ENCODE data around the gene GPR37. TPM values are rescaled to one million over a fixed set of nuclear protein-coding genes. Genes with fewer than 3 reads are reported as not detected.

The GPR37 gene
- total RNA-seq, 1 experiment from 2014 or later = 1.9 TPM

DNA sequence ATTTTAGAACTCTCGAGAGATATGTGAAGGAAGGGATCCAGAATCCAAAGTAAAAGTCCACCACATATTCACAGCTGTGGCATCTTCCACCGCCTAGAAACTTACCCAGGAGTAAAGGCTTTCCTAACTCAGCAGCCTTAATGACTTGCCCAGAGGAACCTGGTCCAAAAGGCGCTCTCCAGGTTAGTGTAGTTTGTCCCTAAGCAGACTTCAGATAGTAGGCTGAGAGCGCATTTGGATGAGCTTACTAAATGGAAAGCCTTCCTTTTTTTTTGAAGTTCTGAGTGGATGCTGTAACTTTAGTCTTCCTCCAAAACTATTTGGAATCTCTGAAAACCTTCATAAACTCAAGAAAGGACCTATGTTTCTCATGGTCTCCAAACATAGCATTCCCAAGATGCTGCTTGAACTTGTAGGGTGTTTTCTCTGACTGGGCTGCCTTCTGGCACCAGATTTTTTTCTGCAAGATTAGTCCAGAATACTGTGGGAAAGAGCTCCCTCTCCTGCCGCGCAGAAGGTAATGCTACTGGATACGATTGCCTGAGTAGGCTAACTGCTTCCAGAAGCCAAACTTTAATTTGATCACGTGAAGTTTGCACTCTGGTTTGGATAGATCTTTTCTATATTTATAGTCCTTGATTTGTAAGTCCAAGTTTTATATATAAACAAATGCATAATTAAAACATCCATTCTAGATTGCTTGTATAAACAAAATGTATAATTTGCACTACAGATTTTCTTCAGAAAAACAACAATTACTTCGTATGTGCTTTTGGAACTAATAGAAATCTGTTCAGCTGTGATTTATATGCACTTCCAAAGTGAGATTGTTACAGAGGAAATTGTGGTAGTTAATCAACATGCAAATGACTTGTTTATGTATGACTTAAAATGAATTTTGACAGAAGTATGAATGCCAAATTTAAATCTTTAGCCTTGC is 19.6 kb upstream of the GPR37 start:
- Mint-ChIP-seq H3K4me1 (ENCODE audit: insufficient read depth, unreplicated experiment) (no peaks in the 10 kb centered on the region), H3K27me3 (ENCODE audit: insufficient read depth, unreplicated experiment) (no peaks in the 10 kb centered on the region), H3K9me3 (ENCODE audit: unreplicated experiment) (no peaks in the 10 kb centered on the region), H3K36me3 (ENCODE audit: insufficient read depth, unreplicated experiment) (no peaks in the 10 kb centered on the region), H3K27ac (ENCODE audit: low read depth, unreplicated experiment) (no peak overlapping the region), H3K4me3 (ENCODE audit: unreplicated experiment) (no peak overlapping the region)
- ChIA-PET CTCF (interaction anchor here (0.6 to 4.2 kb wide), 37 partner anchors 9 to 1216 kb away, joined by 3 to 48 read pairs (median 3); partner anchors contain the start of gene GPR37), POLR2A (interaction anchor here (1.2 to 1.5 kb wide), 2 partner anchors 20 to 614 kb away, joined by 4 to 7 read pairs; partner anchors contain the start of gene GPR37)
- DNase-seq (ENCODE audit: unreplicated experiment) = peak; percentile 64
- intact Hi-C loops (cut with micrococcal nuclease) = loop anchor here (1.0 to 2.0 kb wide), 5 partner anchors 20 to 986 kb away; partner anchors contain the start of gene GPR37
- peak; percentile 91 for TF ChIP-seq CTCF (IDR thresholded peaks at IDR 0.05; ENCODE audit: unreplicated experiment)
- no TSS peak for BruUV-seq (replicated peaks)

- BruUV-seq (replicated peaks) = no TSS peak
- intact Hi-C loops (cut with micrococcal nuclease) = no loop called here
These were observed 17.7 kb upstream of the GPR37 start for GRCh38 chr7:124783271-124783670.

DNA sequence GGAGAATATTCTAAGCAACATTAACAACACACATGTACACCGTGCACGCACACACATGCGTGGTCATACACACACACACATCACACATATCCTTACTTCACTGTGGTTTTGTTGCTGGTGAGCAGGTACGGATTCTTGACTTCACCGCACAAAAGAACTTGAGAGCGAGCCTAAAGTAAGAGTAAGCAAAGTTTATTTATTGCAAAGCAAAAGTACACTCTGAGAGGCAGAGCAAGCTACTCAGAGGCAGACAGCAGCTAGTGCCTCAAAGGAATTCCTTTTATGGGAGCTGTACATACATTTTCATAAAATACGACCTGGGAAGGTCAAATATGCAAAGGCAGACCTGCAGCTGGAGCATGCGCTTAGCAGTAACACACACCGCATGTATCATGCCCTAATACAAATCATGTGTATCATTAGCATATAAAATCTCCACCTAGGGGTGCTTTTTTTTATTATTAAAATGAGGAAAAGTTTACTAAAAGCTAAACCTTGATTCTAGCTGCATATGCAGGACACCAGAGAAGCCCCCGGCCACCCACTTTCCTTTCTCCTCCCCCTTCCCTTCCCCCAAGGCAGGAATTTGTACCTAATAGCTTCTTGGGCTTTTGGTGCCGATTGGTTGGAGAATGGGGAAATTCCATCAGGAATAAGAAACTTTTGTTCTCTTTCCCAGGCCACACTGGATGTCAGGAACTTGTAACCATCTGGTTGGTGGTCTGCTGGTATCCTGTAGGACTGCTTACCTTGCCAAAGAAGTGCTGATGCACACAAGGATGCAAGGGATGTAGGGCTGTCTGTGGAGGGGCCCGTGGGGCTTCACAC is 16.5 kb upstream of the GPR37 start:
- H3K27me3 Mint-ChIP-seq (ENCODE audit: insufficient read depth, unreplicated experiment) = no peaks in the 10 kb centered on the region
- no peak for DNase-seq (ENCODE audit: unreplicated experiment)
- H3K36me3 Mint-ChIP-seq (ENCODE audit: insufficient read depth, unreplicated experiment) = no peaks in the 10 kb centered on the region
- intact Hi-C loops (cut with micrococcal nuclease) = no loop called here
- H3K27ac Mint-ChIP-seq (ENCODE audit: low read depth, unreplicated experiment) = no peak overlapping the region
- H3K4me1 Mint-ChIP-seq (ENCODE audit: insufficient read depth, unreplicated experiment) = no peaks in the 10 kb centered on the region
- ChIA-PET POLR2A (no interaction called here), CTCF (interaction anchor here (0.6 to 4.1 kb wide), 7 partner anchors 9 to 627 kb away, joined by 3 to 18 read pairs (median 3); partner anchors contain the start of gene GPR37)
- no peak overlapping the region for H3K4me3 Mint-ChIP-seq (ENCODE audit: unreplicated experiment)
- no TSS peak for BruUV-seq (replicated peaks)
- TF ChIP-seq CTCF (IDR thresholded peaks at IDR 0.05; ENCODE audit: unreplicated experiment) = no peak
- no peaks in the 10 kb centered on the region for H3K9me3 Mint-ChIP-seq (ENCODE audit: unreplicated experiment)

More at GRCh38 chr7:124783271-124783670, 17.7 kb upstream of the GPR37 start:
- H3K27ac Mint-ChIP-seq (ENCODE audit: low read depth, unreplicated experiment) = no peak overlapping the region
- POLR2A ChIA-PET = no interaction called here
- no peak for TF ChIP-seq CTCF (IDR thresholded peaks at IDR 0.05; ENCODE audit: unreplicated experiment)
- DNase-seq (ENCODE audit: unreplicated experiment) = no peak
- no peaks in the 10 kb centered on the region for H3K27me3 Mint-ChIP-seq (ENCODE audit: insufficient read depth, unreplicated experiment)
- H3K4me3 Mint-ChIP-seq (ENCODE audit: unreplicated experiment) = no peak overlapping the region
- no peaks in the 10 kb centered on the region for H3K36me3 Mint-ChIP-seq (ENCODE audit: insufficient read depth, unreplicated experiment)
- CTCF ChIA-PET = interaction anchor here (0.5 to 4.1 kb wide), 4 partner anchors 18 to 627 kb away, joined by 3 to 37 read pairs (median 11); partner anchors contain the start of gene GPR37
- H3K4me1 Mint-ChIP-seq (ENCODE audit: insufficient read depth, unreplicated experiment) = no peaks in the 10 kb centered on the region
- H3K9me3 Mint-ChIP-seq (ENCODE audit: unreplicated experiment) = no peaks in the 10 kb centered on the region

GRCh38 chr7:124781418-124781817 is 15.8 kb upstream of the GPR37 start:
- H3K4me3 Mint-ChIP-seq (ENCODE audit: unreplicated experiment) = no peak overlapping the region
- H3K4me1 Mint-ChIP-seq (ENCODE audit: insufficient read depth, unreplicated experiment) = no peaks in the 10 kb centered on the region
- ChIA-PET CTCF (interaction anchor here (1.1 to 1.8 kb wide), 2 partner anchors 592 to 611 kb away, joined by 3 to 8 read pairs; no protein-coding TSS in a partner anchor), POLR2A (no interaction called here)
- H3K27ac Mint-ChIP-seq (ENCODE audit: low read depth, unreplicated experiment) = no peak overlapping the region
- no peak for TF ChIP-seq CTCF (IDR thresholded peaks at IDR 0.05; ENCODE audit: unreplicated experiment)
- no TSS peak for BruUV-seq (replicated peaks)
- H3K9me3 Mint-ChIP-seq (ENCODE audit: unreplicated experiment) = no peaks in the 10 kb centered on the region
- no peaks in the 10 kb centered on the region for H3K36me3 Mint-ChIP-seq (ENCODE audit: insufficient read depth, unreplicated experiment)
- intact Hi-C loops (cut with micrococcal nuclease) = no loop called here
- no peaks in the 10 kb centered on the region for H3K27me3 Mint-ChIP-seq (ENCODE audit: insufficient read depth, unreplicated experiment)
- no peak for DNase-seq (ENCODE audit: unreplicated experiment)

Data from MCF 10A (cell line).